ENCODE data around the gene ATPAF1.

DNA sequence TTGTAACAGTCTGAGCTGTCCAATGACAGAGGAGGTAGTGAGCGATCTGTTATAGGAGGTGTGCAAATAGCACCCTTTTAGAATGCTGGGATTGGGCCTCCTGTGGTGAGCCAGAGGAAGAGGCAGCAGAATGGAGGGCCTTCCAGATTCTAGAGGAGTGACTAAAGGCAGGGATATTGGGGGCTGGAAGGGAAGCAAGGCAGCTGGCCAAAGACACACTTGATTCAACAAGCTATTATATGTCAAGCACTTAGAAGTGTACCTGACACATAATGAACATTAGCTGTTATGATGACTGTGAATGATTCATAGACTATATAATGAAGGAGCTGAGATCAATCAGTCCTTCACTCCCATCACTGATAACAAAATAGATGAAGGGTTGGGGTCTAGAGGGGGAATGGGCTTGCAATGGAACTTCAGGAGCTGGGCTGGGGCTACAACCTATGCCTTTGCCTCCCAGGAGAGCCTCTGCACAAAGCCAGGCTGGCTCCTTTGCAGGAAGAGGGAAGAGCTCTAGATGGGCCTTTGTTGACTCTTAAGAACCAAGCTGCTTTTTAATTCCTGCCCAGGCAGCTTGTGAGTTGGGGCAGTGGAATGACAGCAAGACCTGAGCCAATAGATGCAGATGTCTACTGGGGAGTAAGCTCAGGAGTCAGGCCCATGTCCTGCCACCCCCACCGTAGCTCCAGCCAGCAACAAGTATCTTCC is 61.8 kb downstream of the ATPAF1 start:
- TF ChIP-seq POLR2A (IDR thresholded peaks at IDR 0.05; ENCODE audit: low read length): no peak
- TF ChIP-seq GATA1 (IDR thresholded peaks at IDR 0.05; ENCODE audit: low read depth, low read length): no peak
